ENCODE data around the gene FBXL14.
A peak's percentile ranks its signal among the peaks of the same experiment; 100 is the strongest.

The FBXL14 gene

GRCh38 chr12:1592444-1593173, 1.8 kb downstream of the FBXL14 start:
- DNase-seq (ENCODE audit: low spot score) = no peak

GRCh38 chr12:1591543-1591942, 2.8 kb downstream of the FBXL14 start:
- no peak for DNase-seq (ENCODE audit: low spot score)

- DNase-seq (ENCODE audit: low spot score) = no peak
Measured at GRCh38 chr12:1591034-1591433, 3.3 kb downstream of the FBXL14 start.

GRCh38 chr12:1590221-1590979, 4.0 kb downstream of the FBXL14 start:
- no peak for DNase-seq (ENCODE audit: low spot score)

- no peak for DNase-seq (ENCODE audit: low spot score)
Measured at GRCh38 chr12:1588575-1588947, 5.8 kb downstream of the FBXL14 start.

- DNase-seq (ENCODE audit: low spot score) = no peak
Measured at GRCh38 chr12:1587927-1588574, 6.3 kb downstream of the FBXL14 start.

GRCh38 chr12:1584326-1584725, 10.1 kb downstream of the FBXL14 start:
- DNase-seq (ENCODE audit: low spot score) = no peak

- peak; percentile 82 for DNase-seq (ENCODE audit: low spot score)
Measured at GRCh38 chr12:1583421-1584078, 10.8 kb downstream of the FBXL14 start.

- DNase-seq (ENCODE audit: low spot score) = no peak
Measured at GRCh38 chr12:1582709-1583050, 11.7 kb downstream of the FBXL14 start.

GRCh38 chr12:1581973-1582708, 12.2 kb downstream of the FBXL14 start:
- DNase-seq (ENCODE audit: low spot score) = no peak

- DNase-seq (ENCODE audit: low spot score) = no peak
Measured at GRCh38 chr12:1580526-1580925, 13.9 kb downstream of the FBXL14 start.

GRCh38 chr12:1579651-1580435, 14.5 kb downstream of the FBXL14 start:
- DNase-seq (ENCODE audit: low spot score) = peak; percentile 63

GRCh38 chr12:1576410-1577241, 17.8 kb downstream of the FBXL14 start:
- DNase-seq (ENCODE audit: low spot score) = peak; percentile 43

GRCh38 chr12:1575408-1576401, 18.7 kb downstream of the FBXL14 start:
- DNase-seq (ENCODE audit: low spot score) = no peak

GRCh38 chr12:1574865-1575259, 19.5 kb downstream of the FBXL14 start:
- no peak for DNase-seq (ENCODE audit: low spot score)

- no peak for DNase-seq (ENCODE audit: low spot score)
Measured at GRCh38 chr12:1573960-1574864, 20.2 kb downstream of the FBXL14 start.

- DNase-seq (ENCODE audit: low spot score) = no peak
Measured at GRCh38 chr12:1572731-1573130, 21.6 kb downstream of the FBXL14 start.

- DNase-seq (ENCODE audit: low spot score) = no peak
Measured at GRCh38 chr12:1567852-1568251, 26.5 kb downstream of the FBXL14 start.

Data from AG08395 (cell line).